Inflammatory macrophage treated with lipopolysaccharide for 1 hour (primary cell): ENCODE data around the gene RAPGEF5.

ENCODE experiments used
- DNase-seq, 2 donors: peaks; one replicate each; pipeline ENCODE4 v3.0.0-alpha.2; 2020 to 2022

The RAPGEF5 gene

GRCh38 chr7:22378199-22378980, 21.4 kb upstream of the RAPGEF5 start:
- no peak for DNase-seq

GRCh38 chr7:22377703-22378102, 20.7 kb upstream of the RAPGEF5 start:
- DNase-seq = no peak

GRCh38 chr7:22375359-22376048, 18.6 kb upstream of the RAPGEF5 start:
- no peak for DNase-seq

- no peak for DNase-seq
Measured at GRCh38 chr7:22373911-22374310, 17.0 kb upstream of the RAPGEF5 start.

GRCh38 chr7:22373388-22373787, 16.4 kb upstream of the RAPGEF5 start:
- no peak for DNase-seq

- DNase-seq = no peak
Measured at GRCh38 chr7:22372863-22373262, 15.9 kb upstream of the RAPGEF5 start.

- no peak for DNase-seq
Measured at GRCh38 chr7:22371878-22372277, 14.9 kb upstream of the RAPGEF5 start.

- no peak for DNase-seq
Measured at GRCh38 chr7:22364900-22365299, 7.9 kb upstream of the RAPGEF5 start.

- DNase-seq = no peak
Measured at GRCh38 chr7:22363756-22364422, 6.9 kb upstream of the RAPGEF5 start.

GRCh38 chr7:22361795-22362194, 4.8 kb upstream of the RAPGEF5 start:
- no peak for DNase-seq

- DNase-seq = no peak
Measured at GRCh38 chr7:22361320-22361719, 4.4 kb upstream of the RAPGEF5 start.

GRCh38 chr7:22358820-22359697, 2.1 kb upstream of the RAPGEF5 start:
- DNase-seq = no peak

- no peak for DNase-seq
Measured at GRCh38 chr7:22357311-22358175, 589 bp upstream of the RAPGEF5 start.

GRCh38 chr7:22356010-22356691, 803 bp downstream of the RAPGEF5 start:
- no peak for DNase-seq

- no peak for DNase-seq
Measured at GRCh38 chr7:22355620-22356009, 1.3 kb downstream of the RAPGEF5 start.

GRCh38 chr7:22354462-22354861, 2.5 kb downstream of the RAPGEF5 start:
- DNase-seq = no peak

- no peak for DNase-seq
Measured at GRCh38 chr7:22352887-22353286, 4.1 kb downstream of the RAPGEF5 start.

- no peak for DNase-seq
Measured at GRCh38 chr7:22351878-22352277, 5.1 kb downstream of the RAPGEF5 start.

GRCh38 chr7:22351329-22351692, 5.6 kb downstream of the RAPGEF5 start:
- DNase-seq = no peak

- DNase-seq = no peak
Measured at GRCh38 chr7:22350466-22351328, 6.3 kb downstream of the RAPGEF5 start.
